Peyer's patch (tissue), 4 donors: Measurements from ENCODE around the gene COQ9.

Source experiments
- POLR2A ChIP-seq, 2 donors: fragments of 450-650 bp; IDR thresholded peaks; one replicate each; pipeline ENCODE4 v1.5.1; 2017; ENCODE audit warnings: antibody characterized with exemption in 2 of 2, mild to moderate bottlenecking in 2 of 2, moderate library complexity in 2 of 2
- TF ChIP-seq, protein P1 (sequence below), 6 experiments: fragments of 450-650 bp in 4 of 6; fragments of 200-600 bp in 2 of 6; sonication (generic) in 1 of 6; IDR thresholded peaks; one replicate each; pipeline ENCODE4 v1.5.1; 2017 to 2019; ENCODE audit warnings: antibody characterized with exemption in 6 of 6, mild to moderate bottlenecking in 3 of 6, moderate library complexity in 1 of 6

DNA sequence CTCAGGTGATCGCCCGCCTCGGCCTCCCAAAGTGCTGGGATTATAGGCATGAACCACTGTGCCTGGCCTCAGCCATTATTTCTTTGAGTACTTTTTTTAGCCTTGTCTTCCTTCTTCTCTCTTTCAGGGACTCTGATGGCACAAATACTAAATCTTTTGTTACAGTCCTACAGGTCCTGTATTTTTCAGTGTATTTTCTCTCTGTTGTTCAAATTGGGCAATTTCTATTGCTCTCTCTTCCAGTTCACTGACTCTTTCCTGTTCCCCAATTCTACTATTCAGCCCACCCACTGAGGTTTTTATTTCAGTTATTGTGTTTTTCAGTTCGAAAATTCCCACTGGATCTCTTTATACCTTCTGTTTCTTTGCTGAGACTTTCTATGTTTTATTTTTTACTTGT is 46.5 kb downstream of the COQ9 start:
- TF ChIP-seq, protein P1, sequence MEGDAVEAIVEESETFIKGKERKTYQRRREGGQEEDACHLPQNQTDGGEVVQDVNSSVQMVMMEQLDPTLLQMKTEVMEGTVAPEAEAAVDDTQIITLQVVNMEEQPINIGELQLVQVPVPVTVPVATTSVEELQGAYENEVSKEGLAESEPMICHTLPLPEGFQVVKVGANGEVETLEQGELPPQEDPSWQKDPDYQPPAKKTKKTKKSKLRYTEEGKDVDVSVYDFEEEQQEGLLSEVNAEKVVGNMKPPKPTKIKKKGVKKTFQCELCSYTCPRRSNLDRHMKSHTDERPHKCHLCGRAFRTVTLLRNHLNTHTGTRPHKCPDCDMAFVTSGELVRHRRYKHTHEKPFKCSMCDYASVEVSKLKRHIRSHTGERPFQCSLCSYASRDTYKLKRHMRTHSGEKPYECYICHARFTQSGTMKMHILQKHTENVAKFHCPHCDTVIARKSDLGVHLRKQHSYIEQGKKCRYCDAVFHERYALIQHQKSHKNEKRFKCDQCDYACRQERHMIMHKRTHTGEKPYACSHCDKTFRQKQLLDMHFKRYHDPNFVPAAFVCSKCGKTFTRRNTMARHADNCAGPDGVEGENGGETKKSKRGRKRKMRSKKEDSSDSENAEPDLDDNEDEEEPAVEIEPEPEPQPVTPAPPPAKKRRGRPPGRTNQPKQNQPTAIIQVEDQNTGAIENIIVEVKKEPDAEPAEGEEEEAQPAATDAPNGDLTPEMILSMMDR (IDR thresholded peaks at IDR 0.05): no peak
- TF ChIP-seq POLR2A (IDR thresholded peaks at IDR 0.05): no peak
